ENCODE data around the gene CAMTA1.

Gene CAMTA1

DNA sequence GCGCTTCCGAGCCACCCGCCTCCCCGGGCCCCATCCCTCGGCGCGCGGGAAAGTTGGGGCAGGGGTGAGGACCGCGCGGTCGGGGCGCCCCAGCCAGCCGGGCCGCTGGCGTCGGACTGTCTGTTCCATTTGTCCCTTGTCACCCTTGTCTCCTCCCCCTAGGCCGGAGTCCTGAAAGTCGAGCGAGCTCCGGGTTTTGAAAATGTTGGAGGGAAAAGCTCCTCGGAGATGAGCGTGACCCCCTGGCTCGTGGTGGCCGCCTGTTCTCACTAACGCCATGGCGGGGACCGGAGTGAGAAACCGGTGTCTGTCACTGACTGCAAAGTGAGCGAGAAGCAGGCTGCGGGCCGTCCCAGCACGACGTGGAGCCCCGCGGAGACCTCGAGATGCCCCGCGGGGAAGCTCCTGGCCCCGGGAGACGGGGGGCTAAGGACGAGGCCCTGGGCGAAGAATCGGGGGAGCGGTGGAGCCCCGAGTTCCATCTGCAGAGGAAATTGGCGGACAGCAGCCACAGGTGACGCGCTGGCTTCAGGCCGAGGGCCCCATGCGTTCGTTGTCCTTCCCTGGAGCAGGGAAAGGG lies 999.3 kb downstream of the CAMTA1 start:
- no peak overlapping the region for H3K27ac ChIP-seq (ENCODE audit: low read length)

DNA sequence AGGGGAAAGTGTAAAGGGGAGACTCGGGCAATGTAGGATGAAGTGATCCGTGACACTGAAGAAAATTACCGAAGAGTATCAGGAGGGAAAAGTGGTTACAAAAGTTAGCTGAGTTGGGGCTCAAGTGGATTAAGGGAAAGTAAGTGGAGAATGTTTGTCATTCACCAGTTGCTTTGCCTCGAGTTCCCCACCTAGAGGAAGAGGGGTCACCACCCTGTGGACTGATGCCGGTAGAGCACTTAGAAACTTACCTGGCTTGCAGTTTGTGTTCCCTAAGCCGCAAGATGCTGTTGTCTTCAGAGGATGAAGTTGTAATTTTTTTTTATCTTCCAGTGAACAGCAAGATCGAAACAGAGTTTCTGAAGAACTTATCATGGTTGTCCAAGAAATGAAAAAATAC lies 999.9 kb downstream of the CAMTA1 start:
- no peak overlapping the region for H3K4me3 ChIP-seq (ENCODE audit: low read depth in 1 of 2, low read length in 2 of 2)
- peaks cover 16% of the 10 kb centered on the region for H3K36me3 ChIP-seq (ENCODE audit: insufficient read depth, low read length)
- ATAC-seq (ENCODE audit: insufficient read depth, low read depth) (no peak), DNase-seq (no peak)
- H3K27me3 ChIP-seq (ENCODE audit: insufficient read depth, low read length, poor library complexity) = no peaks in the 10 kb centered on the region
- H2AFZ ChIP-seq (ENCODE audit: low read depth, low read length) = no peak overlapping the region
- H3K4me1 ChIP-seq (ENCODE audit: insufficient read depth, low read length) = no peaks in the 10 kb centered on the region
- H3K27ac ChIP-seq (ENCODE audit: low read length) = no peak overlapping the region
- no peak overlapping the region for H3K4me2 ChIP-seq (ENCODE audit: insufficient read depth, low read length)
- H3K79me2 ChIP-seq (ENCODE audit: insufficient read depth, low read length) = no peaks in the 10 kb centered on the region
- no peaks in the 10 kb centered on the region for H4K20me1 ChIP-seq (ENCODE audit: insufficient read depth, low read length)
- H3K9ac ChIP-seq (ENCODE audit: low read depth, low read length) = no peak overlapping the region
- H3K9me3 ChIP-seq (ENCODE audit: insufficient read depth, low read length, severe bottlenecking) = peaks cover 6% of the 10 kb centered on the region
- no peak for TF ChIP-seq EZH2 (IDR thresholded peaks at IDR 0.05; ENCODE audit: borderline replicate concordance, low read depth, low read length, severe bottlenecking)
- TF ChIP-seq, protein P1, sequence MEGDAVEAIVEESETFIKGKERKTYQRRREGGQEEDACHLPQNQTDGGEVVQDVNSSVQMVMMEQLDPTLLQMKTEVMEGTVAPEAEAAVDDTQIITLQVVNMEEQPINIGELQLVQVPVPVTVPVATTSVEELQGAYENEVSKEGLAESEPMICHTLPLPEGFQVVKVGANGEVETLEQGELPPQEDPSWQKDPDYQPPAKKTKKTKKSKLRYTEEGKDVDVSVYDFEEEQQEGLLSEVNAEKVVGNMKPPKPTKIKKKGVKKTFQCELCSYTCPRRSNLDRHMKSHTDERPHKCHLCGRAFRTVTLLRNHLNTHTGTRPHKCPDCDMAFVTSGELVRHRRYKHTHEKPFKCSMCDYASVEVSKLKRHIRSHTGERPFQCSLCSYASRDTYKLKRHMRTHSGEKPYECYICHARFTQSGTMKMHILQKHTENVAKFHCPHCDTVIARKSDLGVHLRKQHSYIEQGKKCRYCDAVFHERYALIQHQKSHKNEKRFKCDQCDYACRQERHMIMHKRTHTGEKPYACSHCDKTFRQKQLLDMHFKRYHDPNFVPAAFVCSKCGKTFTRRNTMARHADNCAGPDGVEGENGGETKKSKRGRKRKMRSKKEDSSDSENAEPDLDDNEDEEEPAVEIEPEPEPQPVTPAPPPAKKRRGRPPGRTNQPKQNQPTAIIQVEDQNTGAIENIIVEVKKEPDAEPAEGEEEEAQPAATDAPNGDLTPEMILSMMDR (IDR thresholded peaks at IDR 0.05; ENCODE audit: borderline replicate concordance, extremely low read depth, low read length, poor library complexity, severe bottlenecking) = no peak

More for the DNA sequence above, 999.3 kb downstream of the CAMTA1 start:
- H3K27me3 ChIP-seq (ENCODE audit: insufficient read depth, low read length, poor library complexity) = no peaks in the 10 kb centered on the region
- H3K4me3 ChIP-seq (ENCODE audit: low read depth in 1 of 2, low read length in 2 of 2) = no peak overlapping the region
- H3K4me1 ChIP-seq (ENCODE audit: insufficient read depth, low read length) = no peaks in the 10 kb centered on the region
- no peak for DNase-seq
- H3K79me2 ChIP-seq (ENCODE audit: insufficient read depth, low read length) = no peaks in the 10 kb centered on the region
- H2AFZ ChIP-seq (ENCODE audit: low read depth, low read length) = no peak overlapping the region
- TF ChIP-seq, protein P1 (IDR thresholded peaks at IDR 0.05; ENCODE audit: borderline replicate concordance, extremely low read depth, low read length, poor library complexity, severe bottlenecking) = no peak
- TF ChIP-seq EZH2 (IDR thresholded peaks at IDR 0.05; ENCODE audit: borderline replicate concordance, low read depth, low read length, severe bottlenecking) = no peak
- H4K20me1 ChIP-seq (ENCODE audit: insufficient read depth, low read length) = no peaks in the 10 kb centered on the region
- ATAC-seq (ENCODE audit: insufficient read depth, low read depth) = no peak
- H3K36me3 ChIP-seq (ENCODE audit: insufficient read depth, low read length) = peaks cover 21% of the 10 kb centered on the region
- H3K4me2 ChIP-seq (ENCODE audit: insufficient read depth, low read length) = no peak overlapping the region
- H3K9ac ChIP-seq (ENCODE audit: low read depth, low read length) = no peak overlapping the region
- H3K9me3 ChIP-seq (ENCODE audit: insufficient read depth, low read length, severe bottlenecking) = peaks cover 5% of the 10 kb centered on the region

DNA sequence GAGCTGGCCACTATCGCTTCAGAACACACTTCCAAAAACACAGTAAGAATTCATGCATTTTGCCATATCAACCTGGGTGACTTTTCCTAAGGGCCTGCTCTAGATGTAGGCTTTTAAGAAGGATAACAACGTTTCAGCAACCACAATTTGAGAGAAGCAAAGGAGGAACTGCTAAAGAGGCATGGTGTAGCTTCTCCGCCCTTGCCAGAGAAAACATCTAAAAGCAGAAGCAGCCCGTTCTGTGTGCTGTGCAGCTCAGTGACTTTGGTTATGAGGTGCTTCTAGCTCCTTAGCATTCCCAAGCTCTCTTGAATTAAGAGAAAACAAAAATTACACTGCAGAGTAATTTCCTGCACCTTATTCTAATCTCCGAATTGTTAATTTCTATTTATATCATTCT lies 1001.5 kb downstream of the CAMTA1 start:
- Histone ChIP-seq H3K9ac (ENCODE audit: low read depth, low read length) (no peak overlapping the region), H4K20me1 (ENCODE audit: insufficient read depth, low read length) (no peaks in the 10 kb centered on the region), H3K27ac (ENCODE audit: low read length) (no peak overlapping the region), H3K79me2 (ENCODE audit: insufficient read depth, low read length) (no peaks in the 10 kb centered on the region), H3K36me3 (ENCODE audit: insufficient read depth, low read length) (peaks cover 3% of the 10 kb centered on the region; the same call in 1 of the 2 replicates), H3K4me1 (ENCODE audit: insufficient read depth, low read length) (no peaks in the 10 kb centered on the region), H3K4me2 (ENCODE audit: insufficient read depth, low read length) (no peak overlapping the region), H3K4me3 (ENCODE audit: low read depth in 1 of 2, low read length in 2 of 2) (no peak overlapping the region), H3K9me3 (ENCODE audit: insufficient read depth, low read length, severe bottlenecking) (peaks cover 21% of the 10 kb centered on the region), H3K27me3 (ENCODE audit: insufficient read depth, low read length, poor library complexity) (no peaks in the 10 kb centered on the region), H2AFZ (ENCODE audit: low read depth, low read length) (no peak overlapping the region)
- ATAC-seq (ENCODE audit: insufficient read depth, low read depth) (no peak), DNase-seq (no peak)
- TF ChIP-seq, protein P1 (IDR thresholded peaks at IDR 0.05; ENCODE audit: borderline replicate concordance, extremely low read depth, low read length, poor library complexity, severe bottlenecking) = no peak
- no peak for TF ChIP-seq EZH2 (IDR thresholded peaks at IDR 0.05; ENCODE audit: borderline replicate concordance, low read depth, low read length, severe bottlenecking)

Measured in DND-41 (cell line).